Smooth muscle cell of the brain vasculature (primary cell): ENCODE results near the gene TOM1.

Experiments
- DNase-seq: peaks from one replicate; pipeline ENCODE4 v3.0.0-alpha.2; 2012; ENCODE audit warnings: low read depth, low spot score

TOM1 gene

GRCh38 chr22:35369996-35370395 is 70.3 kb downstream of the TOM1 start:
- DNase-seq: no peak

GRCh38 chr22:35373781-35374180 is 74.1 kb downstream of the TOM1 start:
- no peak for DNase-seq

- no peak for DNase-seq
These were observed 75.3 kb downstream of the TOM1 start for GRCh38 chr22:35375031-35375430.

GRCh38 chr22:35375526-35375925 is 75.8 kb downstream of the TOM1 start:
- no peak for DNase-seq

- peak; percentile 98 for DNase-seq
These were observed 77.2 kb downstream of the TOM1 start for GRCh38 chr22:35376728-35377472.

- no peak for DNase-seq
These were observed 78.0 kb downstream of the TOM1 start for GRCh38 chr22:35377735-35378134.

- no peak for DNase-seq
These were observed 78.9 kb downstream of the TOM1 start for GRCh38 chr22:35378621-35379020.

GRCh38 chr22:35379146-35379993 is 79.7 kb downstream of the TOM1 start:
- no peak for DNase-seq

- DNase-seq: no peak
These were observed 80.3 kb downstream of the TOM1 start for GRCh38 chr22:35380013-35380412.

- DNase-seq: peak; percentile 59
These were observed 81.1 kb downstream of the TOM1 start, which contains the start of gene HMOX1 for GRCh38 chr22:35380537-35381423. TSS of gene HMOX1 (plus strand) at chr22:35381096. CDS start at chr22:35381174, 78 bp downstream.

GRCh38 chr22:35381424-35382009 is 81.8 kb downstream of the TOM1 start:
- DNase-seq: no peak

GRCh38 chr22:35383679-35384071 is 84.0 kb downstream of the TOM1 start:
- DNase-seq: no peak

- no peak for DNase-seq
These were observed 84.8 kb downstream of the TOM1 start for GRCh38 chr22:35384527-35384926.

GRCh38 chr22:35384975-35385588 is 85.4 kb downstream of the TOM1 start:
- DNase-seq: no peak

- no peak for DNase-seq
These were observed 87.1 kb downstream of the TOM1 start for GRCh38 chr22:35386670-35387288.

- no peak for DNase-seq
These were observed 91.2 kb downstream of the TOM1 start for GRCh38 chr22:35390933-35391332.

GRCh38 chr22:35392357-35392756 is 92.7 kb downstream of the TOM1 start:
- no peak for DNase-seq

GRCh38 chr22:35393116-35394010 is 93.7 kb downstream of the TOM1 start:
- DNase-seq: no peak

- DNase-seq: no peak
These were observed 94.3 kb downstream of the TOM1 start for GRCh38 chr22:35394011-35394312.
